ENCODE results near the gene ZBED1.
"Not testable (repeated sequence)": the region's sequence is repeated elsewhere in the genome, so short reads cannot be mapped to it uniquely, and the experiment has no call there.

ZBED1 gene

GRCh38 chrX:2541603-2542002 lies 40.8 kb upstream of the ZBED1 start:
- H3K27ac ChIP-seq, result no peak overlapping the region
- TF ChIP-seq CTCF (conservative IDR thresholded peaks at IDR 0.05), result no peak

- no peak overlapping the region for H3K27ac ChIP-seq
- TF ChIP-seq CTCF (conservative IDR thresholded peaks at IDR 0.05), result no peak
Measured at GRCh38 chrX:2540426-2540947, 39.7 kb upstream of the ZBED1 start.

GRCh38 chrX:2539586-2539985 lies 38.8 kb upstream of the ZBED1 start:
- H3K27ac ChIP-seq, result no peak overlapping the region
- no peak for TF ChIP-seq CTCF (conservative IDR thresholded peaks at IDR 0.05)

- no peak for TF ChIP-seq CTCF (conservative IDR thresholded peaks at IDR 0.05)
- no peak overlapping the region for H3K27ac ChIP-seq
Measured at GRCh38 chrX:2538031-2538757, 37.4 kb upstream of the ZBED1 start.

- no peak for TF ChIP-seq CTCF (conservative IDR thresholded peaks at IDR 0.05)
- no peak overlapping the region for H3K27ac ChIP-seq
Measured at GRCh38 chrX:2536974-2537373, 36.2 kb upstream of the ZBED1 start.

GRCh38 chrX:2536141-2536540 lies 35.4 kb upstream of the ZBED1 start:
- no peak for TF ChIP-seq CTCF (conservative IDR thresholded peaks at IDR 0.05)
- no peak overlapping the region for H3K27ac ChIP-seq

GRCh38 chrX:2534261-2535021 lies 33.7 kb upstream of the ZBED1 start:
- H3K27ac ChIP-seq, result not testable (repeated sequence)

GRCh38 chrX:2533424-2533823 lies 32.6 kb upstream of the ZBED1 start:
- H3K27ac ChIP-seq, result no peak overlapping the region
- TF ChIP-seq CTCF (conservative IDR thresholded peaks at IDR 0.05), result no peak

Measured in VCaP (cell line).